GM12801 (cell line): ENCODE results near the gene CCDC18.

ENCODE experiments used
- CTCF ChIP-seq: IDR thresholded peaks from one replicate; pipeline ENCODE4 v1.5.1; 2011; ENCODE audit warnings: control low read depth; ENCODE audit not compliant: insufficient read length; ENCODE audit errors: extremely low read depth

The CCDC18 gene

GRCh38 chr1:93143136-93143535 is 37.4 kb upstream of the CCDC18 start:
- TF ChIP-seq CTCF = no peak

- no peak for TF ChIP-seq CTCF
These were observed 36.8 kb upstream of the CCDC18 start for GRCh38 chr1:93143769-93144168.

GRCh38 chr1:93148001-93148400 is 32.5 kb upstream of the CCDC18 start:
- no peak for TF ChIP-seq CTCF

GRCh38 chr1:93150729-93151128 is 29.8 kb upstream of the CCDC18 start:
- TF ChIP-seq CTCF = no peak

GRCh38 chr1:93151474-93151873 is 29.1 kb upstream of the CCDC18 start:
- TF ChIP-seq CTCF = no peak

- TF ChIP-seq CTCF = no peak
These were observed 27.7 kb upstream of the CCDC18 start for GRCh38 chr1:93152835-93153234.

- TF ChIP-seq CTCF = no peak
These were observed 25.6 kb upstream of the CCDC18 start for GRCh38 chr1:93154898-93155297.

- TF ChIP-seq CTCF = no peak
These were observed 25.2 kb upstream of the CCDC18 start for GRCh38 chr1:93155335-93155734.
